ENCODE results near the gene TOP1.

Gene TOP1

GRCh38 chr20:41161886-41162285, 133.3 kb downstream of the TOP1 start:
- peak; percentile 23; the same call in 1 of the 2 replicates for TF ChIP-seq CTCF (IDR thresholded peaks at IDR 0.05; ENCODE audit: control insufficient read depth, extremely low read depth, insufficient read depth)
- no peak overlapping the region for H3K4me3 ChIP-seq (ENCODE audit: low read depth, low read length)
- no peak for DNase-seq (ENCODE audit: low read depth)

DNA sequence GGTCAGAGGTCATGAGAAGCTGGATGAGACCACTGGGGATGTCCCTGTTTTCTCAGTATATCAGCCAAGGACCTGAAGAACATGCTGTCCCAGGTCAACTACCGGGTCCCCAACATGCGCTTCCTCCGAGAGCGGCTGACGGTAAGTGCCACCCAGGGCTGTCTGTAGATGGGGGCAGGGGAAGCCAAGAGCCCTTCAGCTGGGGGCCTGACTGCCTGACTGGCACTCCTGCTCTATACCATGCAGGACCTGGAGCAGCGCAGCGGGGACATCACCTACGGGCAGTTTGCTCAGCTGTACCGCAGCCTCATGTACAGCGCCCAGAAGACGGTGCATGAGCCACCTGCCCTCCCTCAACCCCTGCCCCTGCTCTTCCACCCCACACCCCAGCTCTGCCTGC, 133.8 kb downstream of the TOP1 start:
- DNase-seq (ENCODE audit: low read depth): no peak
- H3K4me3 ChIP-seq (ENCODE audit: low read depth, low read length): no peak overlapping the region
- no peak for TF ChIP-seq CTCF (IDR thresholded peaks at IDR 0.05; ENCODE audit: control insufficient read depth, extremely low read depth, insufficient read depth)

- DNase-seq (ENCODE audit: low read depth): no peak
- no peak overlapping the region for H3K4me3 ChIP-seq (ENCODE audit: low read depth, low read length)
- TF ChIP-seq CTCF (IDR thresholded peaks at IDR 0.05; ENCODE audit: control insufficient read depth, extremely low read depth, insufficient read depth): no peak
These were observed 135.2 kb downstream of the TOP1 start for GRCh38 chr20:41163821-41164220.

- no peak overlapping the region for H3K4me3 ChIP-seq (ENCODE audit: low read depth, low read length)
- no peak for DNase-seq (ENCODE audit: low read depth)
- TF ChIP-seq CTCF (IDR thresholded peaks at IDR 0.05; ENCODE audit: control insufficient read depth, extremely low read depth, insufficient read depth): no peak
These were observed 136.6 kb downstream of the TOP1 start for GRCh38 chr20:41165001-41165882.

- H3K4me3 ChIP-seq (ENCODE audit: low read depth, low read length): no peak overlapping the region
- no peak for DNase-seq (ENCODE audit: low read depth)
- TF ChIP-seq CTCF (IDR thresholded peaks at IDR 0.05; ENCODE audit: control insufficient read depth, extremely low read depth, insufficient read depth): no peak
These were observed 137.8 kb downstream of the TOP1 start for GRCh38 chr20:41166201-41167117.

DNA sequence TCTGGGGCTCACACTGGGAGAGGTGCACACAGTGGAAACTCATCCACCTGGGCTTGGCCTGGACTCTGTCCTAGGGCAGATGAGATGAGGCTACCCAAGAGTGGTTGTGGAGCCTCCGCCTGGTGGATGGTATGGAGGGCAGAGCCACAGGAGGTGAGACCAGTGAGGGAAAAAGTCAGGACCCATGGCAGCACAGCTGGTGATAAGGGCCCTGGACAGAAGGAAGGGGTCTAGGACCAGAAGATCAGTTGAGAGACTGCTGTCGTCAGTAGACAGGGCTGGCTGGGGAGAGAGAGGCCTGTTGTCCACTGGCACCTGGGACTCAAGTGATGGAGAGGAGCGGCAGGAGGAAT, 138.5 kb downstream of the TOP1 start:
- no peak overlapping the region for H3K4me3 ChIP-seq (ENCODE audit: low read depth, low read length)
- DNase-seq (ENCODE audit: low read depth): no peak
- no peak for TF ChIP-seq CTCF (IDR thresholded peaks at IDR 0.05; ENCODE audit: control insufficient read depth, extremely low read depth, insufficient read depth)
